GM18526 (cell line): ENCODE data around the gene ZNF433.

Source experiments
- POLR2A ChIP-seq: IDR thresholded peaks from 3 replicates; pipeline ENCODE4 v1.6.1; 2011; ENCODE audit not compliant: insufficient read length; ENCODE audit errors: extremely low read depth

ZNF433 gene

DNA sequence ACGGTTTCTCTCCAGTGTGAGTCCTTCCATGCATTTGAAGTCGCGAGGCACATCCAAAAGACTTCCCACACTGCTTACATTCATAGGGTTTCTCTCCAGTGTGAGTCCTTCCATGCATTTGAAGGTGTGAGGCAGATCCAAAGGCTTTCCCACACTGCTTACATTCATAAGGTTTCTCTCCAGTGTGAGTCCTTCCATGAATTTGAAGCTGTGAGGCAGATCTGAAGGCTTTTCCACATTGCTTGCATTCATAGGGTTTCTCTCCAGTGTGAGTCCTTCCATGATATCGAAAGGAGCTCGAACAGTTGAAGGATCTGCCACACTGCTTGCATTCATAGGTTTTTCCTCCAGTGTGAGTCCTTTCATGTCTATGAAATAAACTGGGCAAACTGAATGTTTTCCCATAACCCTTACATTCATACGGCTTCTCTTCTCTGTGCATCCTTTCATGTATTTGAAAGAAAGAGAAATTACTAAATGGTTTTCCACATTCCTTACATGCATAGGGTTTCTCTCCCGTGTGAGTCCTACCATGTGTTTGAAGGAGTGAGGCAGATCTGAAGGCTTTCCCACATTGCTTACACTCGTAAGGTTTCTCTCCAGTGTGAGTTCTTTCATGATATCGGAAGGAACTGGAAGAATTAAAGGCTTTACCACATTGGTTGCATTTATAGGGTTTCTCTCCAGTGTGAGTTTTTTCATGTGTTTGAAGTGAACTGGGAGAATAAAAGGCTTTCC, 20.3 kb downstream of the ZNF433 start:
- TF ChIP-seq POLR2A = no peak

- no peak for TF ChIP-seq POLR2A
These were observed 35.1 kb downstream of the ZNF433 start for GRCh38 chr19:12000152-12000981.

DNA sequence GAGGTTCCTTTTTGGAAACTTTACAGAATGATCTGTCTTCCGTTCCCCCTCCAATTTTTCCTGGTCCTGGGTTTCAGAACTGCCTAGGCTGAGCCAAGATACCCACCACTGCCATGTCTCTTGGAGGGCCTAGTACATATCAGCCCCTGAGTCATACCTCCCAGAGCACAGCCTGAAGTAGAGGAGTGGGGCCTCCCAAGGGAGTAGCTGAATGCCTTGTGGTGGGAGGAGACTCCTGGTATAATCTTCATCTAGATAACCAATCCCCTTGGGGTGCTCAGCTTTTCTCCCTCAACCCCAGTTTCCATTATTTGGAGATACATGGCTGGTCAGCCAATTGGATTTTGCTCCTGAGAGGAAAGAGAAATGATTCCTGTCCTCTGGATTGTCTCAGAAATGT, 40.3 kb downstream of the ZNF433 start:
- no peak for TF ChIP-seq POLR2A

DNA sequence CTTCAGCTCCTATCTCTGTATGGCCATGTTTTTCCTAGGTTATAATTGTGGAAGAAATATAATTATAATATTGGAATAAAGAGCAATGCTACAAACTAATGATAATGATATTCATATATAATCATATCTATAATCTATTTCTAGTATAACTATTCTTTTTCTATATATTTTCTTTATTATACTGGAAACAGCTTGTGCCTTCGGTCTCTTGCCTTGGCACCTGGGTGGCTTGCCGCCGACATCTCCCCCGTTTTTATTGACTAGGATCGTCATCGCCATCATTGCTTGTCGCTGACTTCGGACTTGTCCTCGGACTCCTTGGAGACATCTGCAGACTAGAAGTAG, 46.4 kb downstream of the ZNF433 start:
- TF ChIP-seq POLR2A = no peak

- TF ChIP-seq POLR2A = peak; percentile 77
These were observed 47.8 kb downstream of the ZNF433 start for GRCh38 chr19:11987405-11988281.

GRCh38 chr19:11986754-11987153, 48.7 kb downstream of the ZNF433 start:
- no peak for TF ChIP-seq POLR2A

GRCh38 chr19:11984986-11985385, 50.5 kb downstream of the ZNF433 start:
- no peak for TF ChIP-seq POLR2A

- no peak for TF ChIP-seq POLR2A
These were observed 53.0 kb downstream of the ZNF433 start for GRCh38 chr19:11982526-11982925.

- TF ChIP-seq POLR2A = no peak
These were observed 56.0 kb downstream of the ZNF433 start for GRCh38 chr19:11979527-11979926.

- no peak for TF ChIP-seq POLR2A
These were observed 56.9 kb downstream of the ZNF433 start for GRCh38 chr19:11978492-11979100.

DNA sequence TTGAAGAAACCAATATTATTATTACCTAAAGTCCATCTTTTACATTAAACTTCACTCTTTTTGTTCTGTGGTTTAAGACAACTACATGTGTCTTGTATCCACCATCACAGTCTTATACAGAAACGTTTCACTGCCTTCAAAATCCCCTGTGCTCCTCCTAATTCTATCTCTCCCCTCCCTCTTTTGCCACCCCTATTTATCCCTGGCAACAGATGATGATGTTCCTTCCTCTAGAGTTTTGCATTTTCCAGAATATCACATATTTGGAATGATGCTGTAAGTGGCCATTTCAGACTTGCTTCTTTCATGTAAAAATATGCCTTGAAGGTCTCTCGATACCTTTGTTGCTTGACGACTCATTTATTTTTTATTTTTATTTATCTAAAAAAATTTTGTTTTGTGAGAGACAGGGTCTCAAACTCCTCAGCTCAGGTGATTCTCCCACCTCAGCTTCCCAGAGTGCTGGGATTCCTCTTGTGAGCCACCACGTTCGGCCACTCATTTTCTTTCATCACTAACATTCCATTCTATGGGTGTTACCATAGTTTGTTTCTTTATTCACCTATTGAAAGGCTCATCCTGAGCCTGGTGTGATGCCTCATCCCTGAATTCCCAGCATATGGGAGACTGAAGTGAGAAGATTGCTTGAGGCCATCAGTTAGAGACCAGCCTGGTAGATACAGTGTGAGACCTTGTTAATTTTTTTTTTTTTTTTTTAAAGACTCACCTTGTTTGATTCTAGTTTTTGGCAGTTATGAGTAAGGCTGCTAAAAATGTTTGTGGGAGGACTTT, 62.3 kb downstream of the ZNF433 start:
- no peak for TF ChIP-seq POLR2A

DNA sequence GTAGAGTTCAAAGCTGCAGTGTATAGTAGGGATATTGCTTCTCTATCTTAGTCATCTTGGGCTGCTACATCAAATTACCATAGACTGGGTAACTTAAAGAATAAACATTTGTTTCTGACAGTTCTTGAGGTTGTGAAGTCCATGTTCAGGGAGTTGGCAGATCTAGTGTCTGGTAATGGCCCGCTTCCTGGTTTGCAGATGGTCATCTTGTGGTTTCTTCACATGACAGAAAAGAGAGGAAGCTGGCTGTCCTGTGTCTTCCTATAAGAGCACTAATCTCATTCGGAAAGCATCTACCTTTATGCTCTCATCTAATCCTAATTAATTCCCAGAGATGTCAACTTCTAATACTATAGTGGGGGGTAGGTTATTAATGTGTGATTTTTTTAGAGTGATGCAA, 64.4 kb downstream of the ZNF433 start:
- TF ChIP-seq POLR2A = no peak

GRCh38 chr19:11970174-11970573, 65.3 kb downstream of the ZNF433 start:
- TF ChIP-seq POLR2A = no peak

- peak; percentile 38 for TF ChIP-seq POLR2A
These were observed 70.4 kb downstream of the ZNF433 start, which contains the start of gene ZNF763 for GRCh38 chr19:11964858-11965645. ZNF763 (plus strand) TSS chr19:11965040; CDS start chr19:11965209, 169 bp downstream.
